Rectal smooth muscle tissue (tissue), 1 donor: ENCODE measurements around the gene LPIN1.
"Not testable (repeated sequence)": the region's sequence is repeated elsewhere in the genome, so short reads cannot be mapped to it uniquely, and the experiment has no call there.

Experiments used
- H3K27ac ChIP-seq: one replicate; pipeline ENCODE4 v1.7.0; 2013; ENCODE audit warnings: low read depth, low read length, inconsistent platforms
- H3K27me3 ChIP-seq: one replicate; pipeline ENCODE4 v1.7.0; 2013; ENCODE audit warnings: low read length; ENCODE audit not compliant: control insufficient read depth, insufficient read depth
- H3K36me3 ChIP-seq: one replicate; pipeline ENCODE4 v1.7.0; 2013; ENCODE audit warnings: low read length; ENCODE audit not compliant: control insufficient read depth, insufficient read depth
- H3K4me1 ChIP-seq: one replicate; pipeline ENCODE4 v1.7.0; 2013; ENCODE audit warnings: low read length; ENCODE audit not compliant: control insufficient read depth, insufficient read depth
- H3K4me3 ChIP-seq: one replicate; pipeline ENCODE4 v1.7.0; 2013; ENCODE audit warnings: low read length
- H3K9ac ChIP-seq: one replicate; pipeline ENCODE4 v1.7.0; 2013; ENCODE audit warnings: low read length

The LPIN1 gene

GRCh38 chr2:11852526-11853196 lies 106.2 kb downstream of the LPIN1 start:
- Histone ChIP-seq H3K27ac (no peak overlapping the region), H3K9ac (no peak overlapping the region), H3K36me3 (no peaks in the 10 kb centered on the region), H3K27me3 (no peaks in the 10 kb centered on the region), H3K4me3 (no peak overlapping the region), H3K4me1 (no peaks in the 10 kb centered on the region)

DNA sequence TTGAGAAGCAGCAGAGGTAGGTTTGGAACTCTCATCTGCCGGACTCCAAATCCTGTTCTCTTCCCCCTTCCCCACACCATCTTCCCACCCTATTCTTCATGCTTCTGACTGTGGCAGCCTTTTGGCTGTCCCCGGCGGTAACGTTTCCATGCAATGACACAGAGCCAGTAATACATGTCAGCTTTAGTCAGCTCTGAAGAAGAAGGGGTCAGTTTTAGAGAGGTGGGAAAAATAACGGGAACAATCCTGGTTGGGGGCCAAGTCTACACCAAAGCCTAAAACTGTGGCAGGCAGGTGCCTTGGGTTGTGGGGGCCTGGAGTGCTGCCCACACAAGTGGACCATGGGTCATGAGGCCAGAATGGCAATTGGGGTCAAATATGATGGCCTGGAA lies 106.8 kb downstream of the LPIN1 start:
- Histone ChIP-seq H3K9ac (no peak overlapping the region), H3K36me3 (no peaks in the 10 kb centered on the region), H3K4me3 (no peak overlapping the region), H3K4me1 (no peaks in the 10 kb centered on the region), H3K27ac (no peak overlapping the region), H3K27me3 (no peaks in the 10 kb centered on the region)

GRCh38 chr2:11855064-11855760 lies 108.8 kb downstream of the LPIN1 start:
- Histone ChIP-seq H3K9ac (no peak overlapping the region), H3K4me3 (no peak overlapping the region), H3K36me3 (no peaks in the 10 kb centered on the region), H3K27ac (no peak overlapping the region), H3K27me3 (no peaks in the 10 kb centered on the region), H3K4me1 (no peaks in the 10 kb centered on the region)

- Histone ChIP-seq H3K27ac (no peak overlapping the region), H3K27me3 (no peaks in the 10 kb centered on the region), H3K4me1 (no peaks in the 10 kb centered on the region), H3K36me3 (no peaks in the 10 kb centered on the region), H3K9ac (no peak overlapping the region), H3K4me3 (no peak overlapping the region)
Observed at GRCh38 chr2:11856095-11856494, 109.7 kb downstream of the LPIN1 start.

DNA sequence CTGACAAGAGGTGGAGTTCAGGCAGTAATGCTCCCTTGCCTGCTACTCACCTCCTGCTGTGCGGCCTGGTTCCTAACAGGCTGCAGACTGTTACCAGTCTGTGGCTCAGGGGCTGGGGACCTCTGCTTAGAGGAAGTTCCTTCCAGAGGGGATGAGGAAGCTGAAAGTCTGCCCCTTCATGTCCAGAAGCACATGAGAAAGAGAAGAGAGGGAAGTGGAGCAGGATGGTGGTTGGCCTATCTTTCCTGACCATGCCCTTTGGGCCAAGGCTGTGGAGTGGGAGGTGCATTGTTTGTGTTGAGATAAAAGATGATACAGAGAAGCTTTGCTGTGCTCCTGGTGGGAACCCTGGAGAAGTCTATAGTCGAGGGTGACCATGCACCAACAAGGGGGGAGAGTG lies 112.5 kb downstream of the LPIN1 start:
- H3K4me3 ChIP-seq = no peak overlapping the region
- H3K9ac ChIP-seq = no peak overlapping the region
- H3K4me1 ChIP-seq = peaks cover 3% of the 10 kb centered on the region
- H3K36me3 ChIP-seq = no peaks in the 10 kb centered on the region
- H3K27ac ChIP-seq = no peak overlapping the region
- H3K27me3 ChIP-seq = no peaks in the 10 kb centered on the region

DNA sequence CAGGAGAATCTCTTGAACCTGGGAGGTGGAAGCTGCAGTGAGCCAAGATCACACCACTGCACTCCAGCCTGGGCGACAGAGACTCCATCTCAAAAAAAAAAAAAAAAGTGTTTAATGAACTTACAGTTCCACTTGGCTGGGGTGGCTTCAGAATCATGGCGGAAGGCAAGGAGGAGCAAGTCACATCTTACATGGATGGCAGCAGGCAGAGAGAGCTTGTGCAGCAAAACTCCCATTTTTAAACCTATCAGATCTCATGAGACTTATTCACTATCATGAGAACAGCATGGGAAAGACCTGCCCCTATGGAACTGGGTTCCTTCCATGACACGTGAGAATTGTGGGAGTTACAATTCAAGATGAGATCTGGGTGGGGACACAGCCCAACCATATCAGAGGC lies 113.5 kb downstream of the LPIN1 start:
- H3K9ac ChIP-seq, H3K27me3 ChIP-seq, H3K4me3 ChIP-seq, H3K27ac ChIP-seq, H3K4me1 ChIP-seq, H3K36me3 ChIP-seq: not testable (repeated sequence)

GRCh38 chr2:11861044-11861443 lies 114.6 kb downstream of the LPIN1 start:
- Histone ChIP-seq H3K36me3 (no peaks in the 10 kb centered on the region), H3K4me3 (no peak overlapping the region), H3K27ac (no peak overlapping the region), H3K9ac (no peak overlapping the region), H3K4me1 (peaks cover 3% of the 10 kb centered on the region), H3K27me3 (no peaks in the 10 kb centered on the region)

- H3K27me3 ChIP-seq = no peaks in the 10 kb centered on the region
- H3K4me1 ChIP-seq = peaks cover 3% of the 10 kb centered on the region
- no peak overlapping the region for H3K27ac ChIP-seq
- no peak overlapping the region for H3K9ac ChIP-seq
- H3K36me3 ChIP-seq = no peaks in the 10 kb centered on the region
- H3K4me3 ChIP-seq = no peak overlapping the region
Observed at GRCh38 chr2:11862049-11862448, 115.6 kb downstream of the LPIN1 start.

DNA sequence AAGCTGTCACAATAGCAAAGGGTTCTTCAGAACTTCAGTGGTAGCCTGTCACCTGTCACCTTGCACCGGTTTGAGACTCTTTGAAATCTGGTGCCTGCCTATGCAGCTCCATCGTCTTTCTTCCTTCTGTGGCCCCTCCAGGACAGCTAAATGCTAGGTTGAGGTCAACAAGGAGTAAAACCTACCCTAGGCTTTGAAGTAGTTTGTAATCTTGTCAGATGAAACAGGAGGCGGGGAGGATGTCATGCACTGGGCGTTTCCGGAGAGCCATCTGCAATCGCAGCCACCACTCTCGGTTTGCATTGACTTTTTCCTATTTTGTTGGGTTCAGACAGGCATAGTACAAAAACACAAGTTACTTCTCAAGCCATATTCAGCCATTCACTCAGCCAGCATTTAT lies 116.7 kb downstream of the LPIN1 start:
- Histone ChIP-seq H3K27ac (no peak overlapping the region), H3K4me3 (no peak overlapping the region), H3K4me1 (peaks cover 3% of the 10 kb centered on the region)

GRCh38 chr2:11863513-11864328 lies 117.3 kb downstream of the LPIN1 start:
- no peaks in the 10 kb centered on the region for H3K27me3 ChIP-seq
- no peak overlapping the region for H3K4me3 ChIP-seq
- H3K27ac ChIP-seq = no peak overlapping the region
- no peak overlapping the region for H3K9ac ChIP-seq
- H3K36me3 ChIP-seq = no peaks in the 10 kb centered on the region
- peaks cover 3% of the 10 kb centered on the region for H3K4me1 ChIP-seq

More for the DNA sequence above, 116.7 kb downstream of the LPIN1 start:
- Histone ChIP-seq H3K27me3 (no peaks in the 10 kb centered on the region), H3K9ac (no peak overlapping the region), H3K36me3 (no peaks in the 10 kb centered on the region)

DNA sequence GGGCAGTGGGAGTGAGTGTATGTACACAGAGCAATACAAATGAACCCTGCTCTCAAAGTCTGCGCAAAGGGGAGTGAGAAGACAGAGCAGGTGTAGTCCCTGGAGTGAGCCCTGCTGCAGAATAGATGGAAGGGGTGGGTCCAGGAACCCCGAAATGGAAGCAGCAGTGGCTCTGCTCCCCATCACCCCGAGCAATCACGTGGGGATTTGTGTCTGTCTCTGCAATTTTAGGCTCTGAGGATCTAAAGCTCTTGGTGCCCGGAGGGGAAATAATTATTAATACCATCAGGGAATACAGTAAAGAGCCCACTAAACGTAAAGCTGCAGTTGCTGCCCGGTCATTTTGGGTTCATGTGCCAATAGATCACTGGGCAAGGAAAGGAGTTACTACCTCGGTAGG lies 118.3 kb downstream of the LPIN1 start:
- Histone ChIP-seq H3K36me3 (no peaks in the 10 kb centered on the region), H3K4me3 (no peak overlapping the region), H3K4me1 (peaks cover 3% of the 10 kb centered on the region), H3K27ac (no peak overlapping the region), H3K9ac (no peak overlapping the region), H3K27me3 (no peaks in the 10 kb centered on the region)

GRCh38 chr2:11865378-11865777 lies 118.9 kb downstream of the LPIN1 start:
- Histone ChIP-seq H3K27ac (no peak overlapping the region), H3K4me1 (peaks cover 3% of the 10 kb centered on the region), H3K4me3 (no peak overlapping the region), H3K27me3 (no peaks in the 10 kb centered on the region), H3K36me3 (no peaks in the 10 kb centered on the region), H3K9ac (no peak overlapping the region)
